OCI-LY7 (cell line): Measurements from ENCODE around the gene RAE1.

Experiments
- EZH2phosphoT487 ChIP-seq: fragments of 200-600 bp; sonication (generic); IDR thresholded peaks from 2 replicates; pipeline ENCODE4 v1.6.1; 2018; ENCODE audit warnings: low read depth, borderline replicate concordance, mild to moderate bottlenecking, mixed run types, antibody characterized with exemption, low read length, moderate library complexity, mixed read lengths
- TF ChIP-seq, protein P1 (sequence below): fragments of 200-600 bp; sonication (generic); conservative IDR thresholded peaks from 2 replicates; pipeline ENCODE4 v1.5.1; 2014; ENCODE audit warnings: mild to moderate bottlenecking, antibody characterized with exemption, low read length, moderate library complexity, mixed read lengths

DNA sequence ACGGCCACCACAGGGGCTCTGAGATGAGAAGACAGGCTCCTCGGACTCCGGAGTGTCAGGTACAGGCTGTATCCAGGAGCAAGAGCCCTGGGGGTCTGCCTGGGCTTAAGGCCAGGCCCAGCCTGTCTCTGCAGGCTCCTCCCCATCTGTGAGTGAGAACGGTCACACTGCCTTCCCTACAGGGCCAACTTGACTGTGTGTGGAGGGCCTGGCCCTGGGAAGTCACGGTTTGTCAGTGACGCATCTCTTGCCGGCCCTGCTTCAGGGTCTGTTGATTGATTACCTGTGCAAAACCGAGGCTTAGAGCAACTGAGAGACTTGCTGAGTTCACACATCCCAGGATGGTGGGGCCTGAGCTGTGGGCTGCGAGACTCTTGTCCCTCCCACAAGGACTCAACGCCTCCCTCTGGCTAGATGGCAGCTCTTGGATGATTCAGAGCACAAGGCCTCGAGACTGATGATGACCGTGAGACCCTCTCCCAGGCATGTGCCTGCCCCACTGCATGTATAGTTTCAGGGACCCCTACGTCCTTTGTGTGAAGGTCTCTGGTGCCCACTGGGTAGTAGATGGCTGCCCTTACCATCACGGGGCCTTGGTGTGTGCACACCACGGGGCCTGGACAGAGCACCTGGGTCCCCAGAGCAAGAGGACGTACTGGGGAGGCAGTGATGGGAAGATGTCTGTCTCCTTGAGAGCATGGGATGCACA is 46.1 kb downstream of the RAE1 start:
- TF ChIP-seq, protein P1, sequence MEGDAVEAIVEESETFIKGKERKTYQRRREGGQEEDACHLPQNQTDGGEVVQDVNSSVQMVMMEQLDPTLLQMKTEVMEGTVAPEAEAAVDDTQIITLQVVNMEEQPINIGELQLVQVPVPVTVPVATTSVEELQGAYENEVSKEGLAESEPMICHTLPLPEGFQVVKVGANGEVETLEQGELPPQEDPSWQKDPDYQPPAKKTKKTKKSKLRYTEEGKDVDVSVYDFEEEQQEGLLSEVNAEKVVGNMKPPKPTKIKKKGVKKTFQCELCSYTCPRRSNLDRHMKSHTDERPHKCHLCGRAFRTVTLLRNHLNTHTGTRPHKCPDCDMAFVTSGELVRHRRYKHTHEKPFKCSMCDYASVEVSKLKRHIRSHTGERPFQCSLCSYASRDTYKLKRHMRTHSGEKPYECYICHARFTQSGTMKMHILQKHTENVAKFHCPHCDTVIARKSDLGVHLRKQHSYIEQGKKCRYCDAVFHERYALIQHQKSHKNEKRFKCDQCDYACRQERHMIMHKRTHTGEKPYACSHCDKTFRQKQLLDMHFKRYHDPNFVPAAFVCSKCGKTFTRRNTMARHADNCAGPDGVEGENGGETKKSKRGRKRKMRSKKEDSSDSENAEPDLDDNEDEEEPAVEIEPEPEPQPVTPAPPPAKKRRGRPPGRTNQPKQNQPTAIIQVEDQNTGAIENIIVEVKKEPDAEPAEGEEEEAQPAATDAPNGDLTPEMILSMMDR, result no peak
- no peak for TF ChIP-seq EZH2phosphoT487
